COR-L47 (cell line): ENCODE results near the gene CMPK1.
"Not testable (repeated sequence)": the region's sequence is repeated elsewhere in the genome, so short reads cannot be mapped to it uniquely, and the experiment has no call there.

Experiments used
- DNase-seq: peaks from one replicate; lab custom pipeline; 2025; lab: John Stamatoyannopoulos, UW

CMPK1 gene

DNA sequence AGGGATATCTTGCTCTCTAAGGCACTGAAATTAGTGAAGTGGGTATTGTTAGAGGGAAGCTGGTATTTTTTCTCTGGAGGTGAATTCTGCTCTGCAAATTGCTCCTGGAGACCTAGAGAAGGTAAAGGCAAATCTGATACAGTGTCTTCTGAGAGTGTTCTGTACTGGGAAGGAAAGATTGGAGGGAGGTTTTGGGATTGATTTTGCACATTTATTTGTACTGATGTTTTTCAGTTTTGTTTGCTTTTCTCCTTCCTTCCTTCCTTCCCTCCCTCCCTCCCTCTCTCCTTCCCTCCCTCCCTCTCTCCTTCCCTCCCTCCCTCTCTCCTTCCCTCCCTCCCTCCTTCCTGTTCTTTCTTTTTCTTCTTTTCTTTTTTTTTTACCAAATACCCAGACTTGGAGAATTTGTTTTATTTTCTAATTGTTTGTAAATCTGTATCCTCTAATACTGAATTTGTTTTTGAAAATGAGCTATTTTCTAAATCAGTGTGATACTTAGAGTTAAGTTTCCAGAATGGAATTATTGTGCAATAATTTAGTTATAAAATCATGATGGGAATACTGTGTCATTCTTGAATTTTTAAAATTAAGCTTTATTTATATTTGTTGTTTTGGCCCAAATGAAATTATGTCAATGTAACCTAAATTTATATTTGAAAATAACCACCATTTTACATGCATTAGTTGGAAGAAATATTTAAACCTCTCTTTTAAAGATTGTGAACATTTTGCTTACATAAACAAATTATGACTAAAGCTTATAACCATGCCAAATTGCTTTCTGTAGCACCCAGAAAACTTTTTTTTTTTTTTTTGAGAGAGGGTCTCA, 4.9 kb downstream of the CMPK1 start:
- no peak for DNase-seq

DNA sequence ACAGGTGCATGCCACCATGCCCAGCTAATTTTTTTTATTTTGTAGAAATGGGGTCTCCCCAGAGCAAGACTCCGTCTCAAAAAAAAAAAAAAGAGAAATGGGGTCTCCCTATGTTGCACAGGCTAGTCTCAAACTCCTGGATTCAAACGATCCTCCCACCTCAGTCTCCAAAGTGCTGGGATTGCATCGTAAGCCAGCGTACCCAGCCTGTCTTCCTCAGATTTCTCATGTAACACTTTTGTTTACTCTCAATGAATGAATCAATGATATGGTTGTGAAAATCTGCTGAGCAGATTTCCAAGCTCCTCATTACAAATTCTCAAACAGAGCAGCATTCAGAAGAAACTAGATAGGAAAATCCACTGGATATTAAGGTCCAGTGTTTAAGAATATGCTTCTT, 6.6 kb downstream of the CMPK1 start:
- DNase-seq = no peak

DNA sequence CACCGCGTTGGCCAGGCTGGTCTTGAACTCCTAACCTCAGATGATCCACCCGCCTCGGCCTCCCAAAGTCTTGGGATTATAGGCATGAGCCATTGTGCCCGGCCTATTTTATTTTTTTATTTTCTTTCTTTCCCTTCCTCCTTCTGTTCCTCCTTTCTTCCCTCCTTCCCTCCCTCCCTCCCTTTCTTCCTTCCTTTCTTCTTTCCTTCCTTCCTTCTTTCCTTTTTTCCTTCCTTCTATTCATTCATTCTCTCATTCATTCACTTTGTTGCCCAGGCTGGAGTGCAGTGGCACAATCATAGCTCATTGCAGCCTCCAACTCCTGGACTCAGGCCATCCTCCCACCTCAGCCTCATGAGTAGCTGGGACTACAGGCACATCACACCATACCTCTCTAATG, 13.4 kb downstream of the CMPK1 start:
- DNase-seq = not testable (repeated sequence)

DNA sequence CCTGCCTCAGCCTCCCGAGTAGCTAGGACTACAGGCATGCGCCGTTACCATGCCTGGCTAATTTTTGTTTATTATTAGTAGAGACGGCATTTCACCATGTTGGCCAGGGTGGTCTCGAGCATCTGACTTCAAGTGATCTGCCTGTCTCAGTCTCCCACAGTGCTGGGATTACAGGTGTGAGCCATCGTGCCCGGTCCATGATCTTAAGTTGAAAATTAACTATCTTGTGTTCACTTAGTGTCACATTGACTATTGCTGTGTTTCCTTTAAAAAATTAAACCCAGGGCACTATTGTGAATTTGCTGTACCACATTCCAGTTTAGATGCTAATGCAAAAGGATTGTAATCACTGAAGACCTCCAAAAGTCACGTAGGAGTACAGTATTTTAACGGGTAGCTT, 14.1 kb downstream of the CMPK1 start:
- no peak for DNase-seq

DNA sequence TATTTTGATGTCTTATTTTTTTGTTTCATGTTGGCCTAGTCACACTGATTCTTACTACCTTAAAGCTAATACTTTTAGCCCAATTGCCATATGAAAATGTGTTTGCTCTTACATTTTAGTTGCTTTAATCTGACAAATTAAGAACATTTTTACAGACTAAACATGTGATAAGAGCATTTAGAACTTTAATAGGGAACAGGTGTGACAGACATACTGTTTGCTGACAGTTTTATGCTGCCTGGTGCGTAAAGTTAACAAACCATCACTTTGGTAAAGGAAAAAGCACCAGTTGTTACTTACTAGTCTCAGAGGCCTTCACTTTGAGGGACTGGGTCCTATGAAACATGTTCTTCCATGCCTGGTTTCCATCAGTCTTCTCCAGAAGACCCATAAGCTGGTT, 14.7 kb downstream of the CMPK1 start:
- no peak for DNase-seq

DNA sequence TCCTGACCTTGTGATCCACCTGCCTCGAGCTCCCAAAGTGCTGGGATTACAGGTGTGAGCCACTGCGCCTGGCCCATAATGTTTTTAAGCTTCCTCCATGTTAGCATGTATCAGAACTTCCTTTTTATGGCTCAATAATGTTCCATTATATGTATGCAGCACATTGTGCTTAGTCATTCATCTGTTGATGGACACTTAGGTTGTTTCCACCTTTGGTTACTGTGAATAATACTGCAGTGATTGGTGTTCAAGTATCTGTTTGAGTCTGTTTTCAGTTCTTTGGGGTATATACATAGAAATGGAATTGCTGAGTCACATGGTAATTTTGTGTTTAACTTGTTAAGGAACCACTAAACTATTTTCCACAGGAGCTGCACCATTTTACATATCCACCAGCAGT, 17.7 kb downstream of the CMPK1 start:
- DNase-seq = no peak

DNA sequence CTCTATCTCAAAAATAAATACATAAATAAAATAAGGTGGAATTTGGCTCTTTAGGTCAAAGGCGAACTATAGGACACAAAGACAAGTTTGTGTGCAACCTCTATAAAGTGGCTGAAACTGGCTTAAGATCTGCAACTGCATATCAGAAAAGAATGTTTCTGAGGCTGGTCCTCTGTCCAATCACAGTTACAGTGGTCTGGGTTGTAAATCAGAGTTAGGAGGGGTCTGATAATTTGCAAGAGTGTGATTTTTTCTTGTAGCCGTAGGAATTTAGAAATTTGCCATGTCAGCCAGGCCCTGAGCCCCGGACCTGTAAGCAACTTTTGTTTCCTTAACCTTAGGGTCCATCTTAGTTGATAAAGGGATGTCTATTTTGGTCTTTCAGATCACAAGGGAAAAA, 27.8 kb downstream of the CMPK1 start:
- no peak for DNase-seq

DNA sequence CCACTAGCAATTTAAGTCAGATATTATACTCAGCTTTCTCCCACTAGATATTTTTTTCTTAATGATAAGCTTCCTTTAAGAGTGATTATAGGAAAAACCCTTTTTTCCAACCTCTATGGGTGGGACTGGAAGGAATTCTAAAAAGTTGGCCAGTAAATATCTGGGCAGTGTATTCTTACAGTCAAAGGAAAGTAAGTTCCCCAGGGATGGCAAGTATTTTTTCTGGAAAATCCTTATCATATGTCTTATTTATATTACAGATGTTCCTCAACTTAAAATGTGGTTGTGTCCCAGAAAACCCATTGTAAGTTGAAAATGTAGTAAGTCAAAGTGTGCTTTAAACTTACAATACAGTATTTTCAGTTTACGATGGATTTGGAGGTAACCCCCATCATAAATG, 29.2 kb downstream of the CMPK1 start:
- no peak for DNase-seq

DNA sequence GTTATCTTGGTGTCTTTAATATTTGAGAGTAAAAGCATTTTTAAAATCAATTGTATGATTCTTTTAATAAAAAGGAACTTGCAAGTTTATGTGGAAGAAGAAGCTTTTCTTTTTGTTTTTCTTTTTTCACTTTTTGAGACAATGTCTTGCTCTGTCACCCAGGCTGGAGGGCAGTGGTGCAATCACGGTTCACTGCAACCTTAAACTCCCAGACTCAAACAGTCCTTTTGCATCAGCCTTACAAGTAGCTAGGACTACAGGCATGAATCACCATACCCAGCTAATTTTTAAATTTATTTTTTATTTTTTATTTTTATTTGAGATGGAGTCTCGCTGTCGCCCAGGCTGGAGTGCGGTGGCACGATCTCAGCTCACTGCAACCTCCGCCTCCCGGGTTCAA, 34.1 kb downstream of the CMPK1 start:
- DNase-seq = no peak

DNA sequence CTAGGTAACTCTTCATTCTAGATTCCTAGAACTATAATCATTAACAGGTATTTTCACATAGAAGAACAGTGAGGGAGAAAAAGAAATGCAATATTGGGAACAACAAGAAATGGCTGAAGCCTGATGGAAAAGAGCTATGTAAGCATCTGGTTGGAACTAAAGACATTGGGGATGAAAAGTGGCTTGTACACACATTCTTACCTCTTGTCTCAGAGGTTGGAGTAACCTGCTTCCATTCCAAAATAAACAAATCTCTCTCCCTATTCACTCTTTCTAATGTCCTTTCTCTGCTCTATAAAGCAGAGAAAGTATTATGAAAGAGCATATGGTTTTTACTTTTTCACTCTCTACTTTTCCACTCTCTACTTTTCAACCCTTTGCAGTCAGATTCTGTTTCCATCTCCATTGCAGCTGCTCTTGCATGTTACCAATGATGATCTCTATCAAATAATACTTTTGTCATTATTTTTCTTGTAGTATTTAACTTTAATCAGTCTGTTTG, 37.5 kb downstream of the CMPK1 start:
- DNase-seq = no peak

DNA sequence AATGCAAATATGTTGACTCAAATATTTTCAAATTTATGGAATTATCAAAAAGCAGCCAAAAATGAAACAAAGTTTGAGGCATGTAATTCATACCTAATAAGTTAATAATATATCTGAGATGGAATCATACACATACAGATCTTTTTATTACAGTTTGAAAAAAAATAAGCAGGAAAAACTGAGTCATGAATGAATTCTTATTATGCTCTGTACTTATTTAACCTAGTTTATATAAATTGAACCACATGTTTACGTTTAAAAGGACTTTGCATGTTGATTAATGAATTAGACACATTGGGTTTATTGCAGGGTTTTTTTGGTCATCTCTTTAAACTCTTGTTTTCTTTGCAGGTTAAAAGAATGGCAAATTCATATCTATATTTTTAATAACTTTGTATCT, 40.9 kb downstream of the CMPK1 start:
- no peak for DNase-seq

DNA sequence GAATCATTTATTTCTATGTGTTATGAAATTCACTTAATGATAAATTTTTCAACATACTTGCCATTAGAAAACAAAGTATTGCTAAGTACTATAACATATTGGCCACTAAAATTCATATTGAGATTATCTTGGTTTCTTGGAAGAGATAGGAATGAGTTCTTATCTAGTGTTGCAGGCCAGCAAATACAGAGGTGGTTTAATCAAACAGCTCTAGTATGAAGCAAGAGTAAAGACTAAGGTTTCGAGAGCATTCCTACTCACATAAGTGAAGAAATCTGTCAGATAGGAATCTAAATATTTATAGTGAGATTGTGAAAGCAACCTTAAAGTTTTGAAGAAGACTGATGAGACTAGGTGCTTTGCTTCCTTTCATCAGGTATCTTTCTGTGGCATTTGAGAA, 44.6 kb downstream of the CMPK1 start:
- DNase-seq = no peak

DNA sequence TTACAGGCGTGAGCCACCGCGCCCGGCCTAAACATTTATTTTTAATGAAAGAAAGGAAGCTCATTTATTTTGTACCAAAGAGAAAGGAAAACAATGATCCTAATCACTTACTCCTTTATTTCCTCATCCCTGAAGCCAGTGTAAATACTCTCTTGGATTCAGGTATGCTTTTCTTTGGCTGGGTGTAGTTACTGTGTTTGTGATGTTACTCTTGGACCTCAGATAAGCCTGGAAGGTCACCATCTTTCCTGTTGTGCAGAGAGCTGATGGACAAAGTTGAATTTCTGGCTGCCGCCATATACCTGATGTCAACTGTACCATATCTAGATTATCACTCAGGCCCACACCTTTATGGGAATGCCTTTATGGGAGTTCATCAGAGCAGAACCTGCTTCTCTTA, 47.1 kb downstream of the CMPK1 start:
- DNase-seq = no peak

DNA sequence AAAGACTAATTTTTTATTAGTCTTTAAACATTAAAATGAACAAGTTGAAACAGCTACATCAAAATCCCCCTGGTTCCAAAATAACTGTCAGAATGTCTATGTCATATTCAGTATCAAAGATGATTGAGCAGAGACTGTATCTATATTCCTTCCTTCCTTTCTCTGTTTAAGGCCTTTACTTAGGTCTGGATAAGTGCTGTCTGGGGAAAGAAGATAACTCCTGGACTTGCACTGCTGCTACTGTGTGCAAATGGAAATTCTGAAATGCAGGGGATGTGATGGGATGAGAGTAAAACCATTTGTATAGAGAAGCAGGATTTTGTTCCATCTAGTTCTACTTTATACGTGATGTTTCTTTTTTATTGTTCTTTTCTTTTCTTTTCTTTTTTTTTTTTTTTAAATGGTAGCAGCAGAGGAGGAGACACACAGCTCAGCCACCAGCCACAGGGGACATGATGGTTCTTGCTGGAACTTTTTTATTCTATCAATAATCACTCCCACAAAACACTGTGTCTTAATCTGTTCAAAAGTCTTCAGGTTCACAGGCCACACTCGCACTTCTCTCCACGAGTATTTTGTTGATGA, 48.9 kb downstream of the CMPK1 start:
- no peak for DNase-seq

DNA sequence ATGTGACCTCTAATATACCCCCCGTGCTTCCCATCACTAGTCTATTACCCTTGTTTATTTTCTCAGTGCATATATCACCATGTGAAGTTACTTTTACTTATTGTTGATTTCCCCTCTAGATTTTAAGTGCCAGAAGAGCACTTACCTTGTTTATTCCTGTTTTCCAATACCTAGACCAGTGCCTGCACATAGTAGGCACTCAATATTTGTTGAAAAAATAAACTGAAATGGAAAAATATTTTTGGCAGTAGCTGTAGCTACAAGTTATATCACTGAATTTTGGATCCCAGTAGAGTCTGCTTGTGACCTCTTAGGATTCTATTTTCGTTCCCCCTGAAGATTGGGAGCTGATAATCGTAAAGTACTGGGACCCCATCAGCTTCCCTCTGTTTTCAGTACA, 50.5 kb downstream of the CMPK1 start:
- no peak for DNase-seq

DNA sequence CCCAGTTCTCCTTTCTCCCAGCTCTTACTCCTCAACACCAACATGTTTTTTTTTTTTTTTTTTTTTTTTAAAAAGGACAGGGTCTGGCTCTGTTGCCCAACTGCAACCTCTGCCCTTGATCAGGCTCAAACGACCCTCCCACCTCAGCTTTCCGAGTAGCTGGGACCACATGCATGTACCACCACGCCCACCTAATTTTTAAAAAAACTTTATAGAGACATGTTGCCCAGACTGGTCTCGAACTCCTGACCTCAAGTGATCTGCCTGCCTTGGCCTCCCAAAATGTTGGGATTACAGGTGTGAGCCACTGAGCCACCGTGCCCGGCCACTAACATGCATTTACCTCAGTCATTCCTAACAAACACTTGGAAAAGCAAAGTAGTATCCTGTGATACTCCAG, 51.4 kb downstream of the CMPK1 start:
- no peak for DNase-seq

DNA sequence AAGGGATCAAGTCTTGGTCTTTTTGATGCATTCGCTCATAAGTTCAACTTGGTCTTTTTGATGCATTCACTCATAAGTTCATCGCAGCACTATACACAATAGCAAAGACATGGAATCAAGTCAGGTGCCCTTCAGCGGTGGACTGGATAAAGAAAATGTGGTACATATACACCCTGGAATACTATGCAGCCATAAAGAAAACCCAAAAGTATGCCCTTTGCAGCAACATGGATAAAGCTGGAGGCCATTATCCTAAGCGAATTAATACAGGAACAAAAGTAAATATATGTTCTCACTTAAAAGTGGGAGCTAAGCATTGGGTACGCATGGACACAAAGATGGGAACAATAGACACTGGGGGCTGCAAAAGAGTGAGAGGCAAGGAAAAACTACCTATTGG, 52.7 kb downstream of the CMPK1 start:
- DNase-seq = no peak

DNA sequence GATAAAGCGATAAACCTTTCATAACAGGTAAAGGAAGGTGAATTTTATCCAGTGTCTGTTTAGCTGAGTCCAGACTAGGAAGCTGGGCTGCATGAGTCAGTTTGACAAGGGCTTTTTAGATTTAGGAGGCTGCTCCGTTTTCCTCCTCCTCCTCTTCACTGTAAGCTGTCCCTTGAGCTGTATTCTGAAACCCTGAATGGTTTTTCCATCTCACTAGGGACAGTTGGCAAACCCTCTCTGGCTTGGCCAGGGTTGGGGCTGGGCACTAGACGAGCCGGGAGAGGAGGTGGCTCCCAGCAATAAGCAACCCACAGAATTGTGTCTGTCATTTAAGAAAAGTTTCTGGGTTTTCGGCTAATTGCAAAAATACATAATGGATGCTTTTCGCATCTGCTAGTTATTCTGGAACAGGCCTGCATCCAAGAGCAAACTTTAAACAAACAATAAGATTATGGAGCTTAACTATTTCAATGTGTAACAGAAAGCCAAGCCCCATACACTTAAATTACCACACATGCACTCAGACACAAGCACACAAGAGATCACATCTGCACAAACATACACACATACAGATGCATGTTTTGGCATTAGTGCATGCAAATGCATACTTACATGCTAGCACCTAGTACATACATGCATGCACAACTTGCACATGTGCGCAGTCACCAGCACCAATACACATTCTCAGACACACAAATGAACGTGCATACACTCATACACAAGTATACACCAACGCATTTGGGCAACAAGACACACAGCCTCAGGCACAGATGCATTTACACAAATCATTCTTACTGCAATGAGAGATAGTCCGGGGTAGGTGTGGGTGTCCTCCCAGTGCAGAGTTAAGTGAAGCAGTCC, 54.7 kb downstream of the CMPK1 start:
- no peak for DNase-seq

DNA sequence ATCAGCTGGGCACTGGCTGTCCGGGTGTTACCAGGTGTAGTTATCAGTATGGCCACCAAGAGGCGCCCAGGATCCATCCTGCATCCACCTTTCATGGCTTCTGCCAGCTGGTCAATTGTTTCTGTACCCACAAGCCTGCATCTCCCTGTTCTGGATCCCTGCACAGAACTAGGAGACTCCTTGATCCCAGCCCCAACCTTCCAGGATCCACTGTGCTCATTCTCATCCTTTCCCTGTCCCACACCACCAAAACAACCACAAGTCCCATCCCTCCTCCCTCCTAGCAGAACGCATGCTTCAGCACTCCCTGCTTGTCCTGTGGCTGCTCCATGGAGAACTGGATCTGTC, 55.3 kb downstream of the CMPK1 start:
- peak; percentile 31 for DNase-seq

DNA sequence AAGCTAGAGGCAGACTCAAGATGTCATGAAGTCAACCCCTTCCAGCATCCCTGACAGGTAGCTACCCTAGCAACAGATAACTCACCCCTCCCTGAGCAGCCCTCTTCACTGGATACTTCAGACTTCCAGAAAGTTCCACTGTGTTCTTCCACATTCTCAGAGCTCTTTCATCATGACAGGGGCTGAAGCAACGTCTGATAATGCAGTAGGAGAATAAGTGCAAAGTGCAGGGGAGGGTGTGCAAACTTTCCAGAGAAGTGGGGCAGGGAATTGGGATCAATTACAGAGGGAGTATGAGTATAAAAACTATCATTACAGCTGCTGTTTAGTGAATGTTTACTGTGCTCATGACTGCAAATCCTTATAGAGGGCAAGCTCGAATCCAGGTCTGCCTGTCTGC, 56.1 kb downstream of the CMPK1 start:
- DNase-seq = no peak

DNA sequence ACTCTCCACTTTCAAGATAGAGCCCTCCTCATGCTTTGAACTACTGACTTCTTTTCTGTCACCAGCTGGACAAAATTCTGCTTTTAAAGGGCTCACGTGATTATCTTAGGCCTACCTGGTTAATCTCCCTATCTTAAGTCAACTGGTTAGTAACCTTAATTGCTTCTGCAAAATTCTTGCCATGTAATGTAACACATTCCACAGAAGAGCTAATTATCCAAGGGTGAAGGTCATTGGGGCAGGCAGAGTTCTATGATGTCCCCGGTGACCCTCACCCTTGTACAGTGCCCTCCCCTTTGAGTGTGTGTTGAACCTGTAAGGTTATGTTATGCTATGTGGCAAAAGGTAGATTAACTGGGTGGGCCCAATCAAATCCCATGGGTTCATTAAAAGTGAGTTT, 57.3 kb downstream of the CMPK1 start:
- DNase-seq = no peak

DNA sequence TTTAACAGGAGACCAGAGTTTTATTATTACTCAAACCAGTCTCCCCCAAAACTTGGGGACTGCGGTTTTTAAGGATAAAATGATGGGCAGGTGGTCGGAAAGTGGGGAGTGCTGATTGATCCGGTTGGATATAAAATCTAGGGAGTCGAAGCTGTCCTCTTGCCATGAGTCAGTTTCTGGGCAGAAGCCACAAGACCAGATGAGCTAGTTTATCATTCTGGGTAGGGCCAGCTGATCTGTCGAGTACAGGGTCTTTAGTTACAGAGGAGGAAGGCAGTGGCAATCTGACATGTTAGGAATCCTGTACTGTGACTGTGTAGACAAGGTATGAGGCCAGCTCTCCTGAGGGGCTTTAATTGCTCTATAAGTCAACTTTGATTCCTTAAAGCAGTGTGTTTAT, 59.6 kb downstream of the CMPK1 start:
- DNase-seq = no peak

DNA sequence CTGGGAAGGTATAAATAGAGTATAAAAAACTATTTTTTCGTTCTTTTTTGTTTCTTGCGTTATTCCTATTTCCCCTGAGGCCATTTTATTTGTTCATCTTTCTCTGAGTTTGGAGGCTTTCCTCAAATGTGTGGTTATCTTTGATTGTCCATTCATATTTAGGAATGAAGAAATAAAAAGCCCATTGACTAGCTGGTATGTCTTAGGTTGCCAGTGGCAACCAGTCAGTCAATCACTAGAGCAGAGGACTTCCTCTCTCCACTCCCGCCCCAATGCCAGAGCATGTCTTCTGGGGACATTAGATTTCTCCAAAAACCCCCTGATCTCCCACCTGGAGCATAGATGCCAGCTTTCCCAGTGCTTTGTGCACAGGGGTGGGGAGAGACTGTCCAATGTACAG, 61.8 kb downstream of the CMPK1 start:
- no peak for DNase-seq
